DND-41 (cell line): ENCODE results near the gene SH2D3A.

Experiments
- ATAC-seq: fragments of 200-7000 bp; cut with Tn5 transposase; 3 replicates; pipeline ENCODE4 v1.9.1; 2021; ENCODE audit warnings: low read depth; ENCODE audit not compliant: insufficient read depth
- DNase-seq: peaks from one replicate; pipeline ENCODE4 v3.0.0-alpha.2; 2020
- H2AFZ ChIP-seq: 2 replicates; pipeline ENCODE4 v1.6.0; 2012; ENCODE audit warnings: low read depth, low read length
- H3K27ac ChIP-seq: 2 replicates; pipeline ENCODE4 v1.5.1; 2012; ENCODE audit warnings: low read length, inconsistent platforms
- H3K27me3 ChIP-seq: fragments of 200-600 bp; sonication (generic); 2 replicates; pipeline ENCODE4 v1.6.0; 2012; ENCODE audit warnings: low read length, mild to moderate bottlenecking, inconsistent platforms; ENCODE audit not compliant: insufficient read depth, poor library complexity
- H3K36me3 ChIP-seq: 2 replicates; pipeline ENCODE4 v1.5.1; 2012; ENCODE audit warnings: low read length, inconsistent platforms; ENCODE audit not compliant: insufficient read depth
- H3K4me1 ChIP-seq: 2 replicates; pipeline ENCODE4 v1.5.1; 2012; ENCODE audit warnings: mild to moderate bottlenecking, low read length; ENCODE audit not compliant: insufficient read depth
- H3K4me2 ChIP-seq: 2 replicates; pipeline ENCODE4 v1.6.0; 2012; ENCODE audit warnings: mild to moderate bottlenecking, moderate library complexity, low read length, inconsistent platforms; ENCODE audit not compliant: insufficient read depth
- H3K4me3 ChIP-seq, 2 experiments: fragments of 200-600 bp in 1 of 2; shearing (Covaris generic) in 1 of 2; 2 replicates each; pipeline ENCODE4 v1.5.1; 2012 to 2016; ENCODE audit warnings: inconsistent platforms in 2 of 2, low read length in 2 of 2, mild to moderate bottlenecking in 2 of 2, low read depth in 1 of 2, moderate library complexity in 1 of 2
- H3K79me2 ChIP-seq: 2 replicates; pipeline ENCODE4 v1.6.0; 2012; ENCODE audit warnings: low read length, inconsistent platforms; ENCODE audit not compliant: insufficient read depth
- H3K9ac ChIP-seq: 2 replicates; pipeline ENCODE4 v1.6.0; 2012; ENCODE audit warnings: low read depth, mild to moderate bottlenecking, inconsistent platforms, low read length, moderate library complexity
- H3K9me3 ChIP-seq: 2 replicates; pipeline ENCODE4 v1.5.1; 2012; ENCODE audit warnings: low read length, moderate library complexity, mild to moderate bottlenecking, inconsistent platforms; ENCODE audit not compliant: insufficient read depth, severe bottlenecking
- H4K20me1 ChIP-seq: 2 replicates; pipeline ENCODE4 v1.6.0; 2012; ENCODE audit warnings: low read length; ENCODE audit not compliant: insufficient read depth
- CTCF ChIP-seq: IDR thresholded peaks from 2 replicates; pipeline ENCODE4 v1.5.1; 2012; ENCODE audit warnings: borderline replicate concordance, low read length, moderate library complexity, mild to moderate bottlenecking; ENCODE audit not compliant: poor library complexity, severe bottlenecking; ENCODE audit errors: extremely low read depth
- EZH2 ChIP-seq: IDR thresholded peaks from 3 replicates; pipeline ENCODE4 v1.6.1; 2012; ENCODE audit warnings: borderline replicate concordance, low read depth, mild to moderate bottlenecking, moderate library complexity, low read length, inconsistent platforms; ENCODE audit not compliant: severe bottlenecking

Gene SH2D3A

GRCh38 chr19:6716610-6716970 lies 50.6 kb downstream of the SH2D3A start:
- H3K4me3 ChIP-seq: no peak overlapping the region
- H4K20me1 ChIP-seq: no peaks in the 10 kb centered on the region; the same call in 1 of the 2 replicates
- no peaks in the 10 kb centered on the region for H3K79me2 ChIP-seq
- no peaks in the 10 kb centered on the region for H3K9me3 ChIP-seq
- no peak for TF ChIP-seq CTCF
- H3K4me2 ChIP-seq: no peak overlapping the region
- ATAC-seq (no peak), DNase-seq (no peak)
- no peak overlapping the region for H3K27ac ChIP-seq
- no peaks in the 10 kb centered on the region for H3K27me3 ChIP-seq
- no peaks in the 10 kb centered on the region for H3K36me3 ChIP-seq
- no peak overlapping the region for H2AFZ ChIP-seq
- H3K4me1 ChIP-seq: no peaks in the 10 kb centered on the region
- no peak overlapping the region for H3K9ac ChIP-seq

GRCh38 chr19:6714749-6715555 lies 52.3 kb downstream of the SH2D3A start:
- H2AFZ ChIP-seq: no peak overlapping the region
- H3K9ac ChIP-seq: no peak overlapping the region
- no peaks in the 10 kb centered on the region for H3K27me3 ChIP-seq
- H3K36me3 ChIP-seq: no peaks in the 10 kb centered on the region
- no peaks in the 10 kb centered on the region for H3K4me1 ChIP-seq
- H3K27ac ChIP-seq: no peak overlapping the region
- no peaks in the 10 kb centered on the region for H3K9me3 ChIP-seq
- ATAC-seq (no peak), DNase-seq (no peak)
- H3K79me2 ChIP-seq: no peaks in the 10 kb centered on the region
- no peak overlapping the region for H3K4me3 ChIP-seq
- H3K4me2 ChIP-seq: no peak overlapping the region
- H4K20me1 ChIP-seq: no peaks in the 10 kb centered on the region; the same call in 1 of the 2 replicates
- TF ChIP-seq CTCF: no peak
- TF ChIP-seq EZH2: no peak

- Histone ChIP-seq H3K27me3 (no peaks in the 10 kb centered on the region), H3K36me3 (no peaks in the 10 kb centered on the region), H3K4me2 (no peak overlapping the region), H3K27ac (no peak overlapping the region), H3K79me2 (no peaks in the 10 kb centered on the region), H4K20me1 (no peaks in the 10 kb centered on the region; the same call in 1 of the 2 replicates), H3K4me3 (no peak overlapping the region), H3K9ac (no peak overlapping the region), H2AFZ (no peak overlapping the region), H3K4me1 (no peaks in the 10 kb centered on the region), H3K9me3 (no peaks in the 10 kb centered on the region)
- DNase-seq: no peak
- ATAC-seq: no peak
- TF ChIP-seq EZH2 (no peak), CTCF (no peak)
Measured at GRCh38 chr19:6713773-6714692, 53.2 kb downstream of the SH2D3A start.
